Measurements from ENCODE around the gene PMM1. TPM values are rescaled to one million over a fixed set of nuclear protein-coding genes. Genes with fewer than 3 reads are reported as not detected.

The PMM1 gene
- polyA plus RNA-seq, 2 of the 4 experiments (the other 2 are of a cell fraction) = 23.5 to 28.7 TPM

GRCh38 chr22:41571786-41572185 is 17.9 kb downstream of the PMM1 start:
- DNase-seq (ENCODE audit: low read depth in 1 of 2, low spot score in 1 of 2) = no peak
- no peak for TF ChIP-seq ELK1 (IDR thresholded peaks at IDR 0.05; ENCODE audit: low read depth, low read length)
- TF ChIP-seq RFX5 (IDR thresholded peaks at IDR 0.05) = no peak
- TF ChIP-seq EHF (CRISPR knock-in tag; IDR thresholded peaks at IDR 0.05) = no peak
- TF ChIP-seq TP53 (CRISPR knock-in tag; IDR thresholded peaks at IDR 0.05) = no peak
- TF ChIP-seq RAD21 (conservative IDR thresholded peaks at IDR 0.05 in 1 of 2, IDR thresholded peaks at IDR 0.05 in 1 of 2) = no peak
- TF ChIP-seq CBX8 (IDR thresholded peaks at IDR 0.05) = no peak
- TF ChIP-seq REST (IDR thresholded peaks at IDR 0.05) = no peak
- TF ChIP-seq GATA3 (IDR thresholded peaks at IDR 0.05; ENCODE audit: borderline replicate concordance) = no peak
- no peak for TF ChIP-seq MYC (IDR thresholded peaks at IDR 0.05; ENCODE audit: borderline replicate concordance, low read length)
- TF ChIP-seq CHD4 (IDR thresholded peaks at IDR 0.05; ENCODE audit: borderline replicate concordance) = no peak
- no peak for TF ChIP-seq JUN (IDR thresholded peaks at IDR 0.05)
- no peak for TF ChIP-seq MAFK (IDR thresholded peaks at IDR 0.05; ENCODE audit: partially characterized antibody)
- TF ChIP-seq KDM5A (IDR thresholded peaks at IDR 0.05) = no peak
- no peak for TF ChIP-seq MAZ (IDR thresholded peaks at IDR 0.05; ENCODE audit: borderline replicate concordance, low read depth, low read length)
- ATAC-seq = no peak
- FAIRE-seq = no peak
- no peaks in the 10 kb centered on the region for H3K9me3 ChIP-seq
- H3K4me3 ChIP-seq = no peak overlapping the region
- no peak overlapping the region for H3K4me2 ChIP-seq
- no peaks in the 10 kb centered on the region for H3K4me1 ChIP-seq
- H3K27ac ChIP-seq = no peak overlapping the region
- POLR2A ChIA-PET = no interaction called here
- CTCF ChIA-PET = interaction anchor here (0.5 to 1.0 kb wide), 2 partner anchors 26 to 35 kb away, joined by 3 to 6 read pairs; no protein-coding TSS in a partner anchor
- WGBS (ENCODE audit: missing lambda C conversion rate) = 87% methylated on average over 3 of the region's 14 CpGs

DNA sequence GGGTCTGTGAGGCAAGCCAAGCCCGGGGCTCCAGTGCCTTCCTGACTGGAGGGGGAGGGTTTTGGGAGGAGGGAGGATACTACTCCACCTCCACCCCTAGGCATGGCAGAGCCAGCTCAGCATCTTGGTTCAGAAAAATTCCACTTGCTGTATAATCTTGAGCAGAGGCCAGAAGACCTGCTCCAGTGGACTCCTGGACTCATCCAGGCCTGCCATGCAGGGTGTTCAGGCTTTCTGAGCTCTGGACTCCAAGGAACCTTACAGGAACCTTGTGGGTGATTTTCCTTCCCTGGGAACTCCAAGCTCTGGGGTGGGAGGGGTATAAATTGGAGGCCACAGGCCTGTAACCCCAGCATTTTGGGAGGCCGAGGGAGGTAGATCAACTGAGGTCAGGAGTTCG is 19.4 kb downstream of the PMM1 start:
- Histone ChIP-seq H3K4me3 (no peak overlapping the region), H3K4me2 (no peak overlapping the region), H3K9me3 (no peaks in the 10 kb centered on the region), H3K27ac (no peak overlapping the region), H3K4me1 (peaks cover 12% of the 10 kb centered on the region)
- WGBS (ENCODE audit: missing lambda C conversion rate) = 86% methylated on average over 2 of the region's 3 CpGs
- ChIA-PET CTCF (interaction anchor here (0.7 to 1.7 kb wide), 3 partner anchors 17 to 27 kb away, joined by 4 to 6 read pairs (median 5); partner anchors contain the start of gene POLR3H), POLR2A (no interaction called here)
- no peak for ATAC-seq
- no peak for DNase-seq (ENCODE audit: low read depth in 1 of 2, low spot score in 1 of 2)
- FAIRE-seq = no peak
- TF ChIP-seq FOSB (CRISPR knock-in tag; IDR thresholded peaks at IDR 0.05) = no peak
- no peak for TF ChIP-seq GATA3 (IDR thresholded peaks at IDR 0.05; ENCODE audit: borderline replicate concordance)
- TF ChIP-seq RARB (CRISPR knock-in tag; IDR thresholded peaks at IDR 0.05) = no peak
- TF ChIP-seq ZC3H11A (IDR thresholded peaks at IDR 0.05) = no peak
- TF ChIP-seq, protein P1, sequence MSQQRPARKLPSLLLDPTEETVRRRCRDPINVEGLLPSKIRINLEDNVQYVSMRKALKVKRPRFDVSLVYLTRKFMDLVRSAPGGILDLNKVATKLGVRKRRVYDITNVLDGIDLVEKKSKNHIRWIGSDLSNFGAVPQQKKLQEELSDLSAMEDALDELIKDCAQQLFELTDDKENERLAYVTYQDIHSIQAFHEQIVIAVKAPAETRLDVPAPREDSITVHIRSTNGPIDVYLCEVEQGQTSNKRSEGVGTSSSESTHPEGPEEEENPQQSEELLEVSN (IDR thresholded peaks at IDR 0.05; ENCODE audit: borderline replicate concordance, low read depth) = no peak
- no peak for TF ChIP-seq RNF2 (IDR thresholded peaks at IDR 0.05; ENCODE audit: borderline replicate concordance, low read depth)
- TF ChIP-seq CBX2 (IDR thresholded peaks at IDR 0.05; ENCODE audit: borderline replicate concordance, low read depth) = no peak
- TF ChIP-seq, protein P2, sequence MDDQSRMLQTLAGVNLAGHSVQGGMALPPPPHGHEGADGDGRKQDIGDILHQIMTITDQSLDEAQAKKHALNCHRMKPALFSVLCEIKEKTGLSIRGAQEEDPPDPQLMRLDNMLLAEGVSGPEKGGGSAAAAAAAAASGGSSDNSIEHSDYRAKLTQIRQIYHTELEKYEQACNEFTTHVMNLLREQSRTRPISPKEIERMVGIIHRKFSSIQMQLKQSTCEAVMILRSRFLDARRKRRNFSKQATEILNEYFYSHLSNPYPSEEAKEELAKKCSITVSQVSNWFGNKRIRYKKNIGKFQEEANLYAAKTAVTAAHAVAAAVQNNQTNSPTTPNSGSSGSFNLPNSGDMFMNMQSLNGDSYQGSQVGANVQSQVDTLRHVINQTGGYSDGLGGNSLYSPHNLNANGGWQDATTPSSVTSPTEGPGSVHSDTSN (IDR thresholded peaks at IDR 0.05) = no peak
- no peak for TF ChIP-seq CHD4 (IDR thresholded peaks at IDR 0.05; ENCODE audit: borderline replicate concordance)
- no peak for TF ChIP-seq HEYL (CRISPR knock-in tag; IDR thresholded peaks at IDR 0.05)
- no peak for TF ChIP-seq HES2 (IDR thresholded peaks at IDR 0.05)
- no peak for TF ChIP-seq ZNF302 (CRISPR knock-in tag; IDR thresholded peaks at IDR 0.05)
